CD4-positive, alpha-beta memory T cell (primary cell): ENCODE data around the gene CELSR1. TPM values are rescaled to one million over a fixed set of nuclear protein-coding genes. Genes with fewer than 3 reads are reported as not detected.

Experiments used
- CTCF ChIA-PET: fragments of 350-600 bp; sonication (Branson Sonifier 250); formaldehyde crosslinking; loops from one replicate; lab custom pipeline; 2021; ENCODE audit warnings: inconsistent platforms; ENCODE audit not compliant: partially characterized antibody; lab: Charles Lee
- POLR2A ChIA-PET: fragments of 350-600 bp; sonication (Branson Sonifier 250); formaldehyde crosslinking; loops from one replicate; lab custom pipeline; 2021; ENCODE audit not compliant: partially characterized antibody; lab: Charles Lee
- DNase-seq, 5 donors: peaks; one replicate each; pipeline versions ENCODE4 v3.0.0 to v3.0.0-alpha.2; 2020 to 2022; ENCODE audit warnings: mixed read lengths in 1 of 5
- H3K27ac ChIP-seq: one replicate; pipeline ENCODE4 v1.7.0; 2013; ENCODE audit warnings: low read depth, low read length
- H3K27me3 ChIP-seq: 2 replicates; pipeline ENCODE4 v1.7.0; 2013; ENCODE audit warnings: mild to moderate bottlenecking, low read length, moderate library complexity; ENCODE audit not compliant: insufficient read depth
- H3K36me3 ChIP-seq: 2 replicates; pipeline ENCODE4 v1.7.0; 2013; ENCODE audit warnings: mild to moderate bottlenecking, low read length, moderate library complexity; ENCODE audit not compliant: insufficient read depth
- H3K4me1 ChIP-seq: 2 replicates; pipeline ENCODE4 v1.7.0; 2013; ENCODE audit warnings: mild to moderate bottlenecking, low read length, moderate library complexity; ENCODE audit not compliant: insufficient read depth
- H3K4me3 ChIP-seq, 2 donors: one replicate each; pipeline ENCODE4 v1.7.0; 2013; ENCODE audit warnings: low read length in 2 of 2, mild to moderate bottlenecking in 1 of 2
- H3K9me3 ChIP-seq, 2 donors: one replicate each; pipeline ENCODE4 v1.7.0; 2013; ENCODE audit warnings: low read length in 2 of 2, control low read depth in 1 of 2; ENCODE audit not compliant: control insufficient read depth in 1 of 2
- H3K27ac Mint-ChIP-seq, 7 donors: one replicate each; pipeline ENCODE4 v1.8.0; 2020 to 2021; ENCODE audit warnings: mixed read lengths in 7 of 7, mild to moderate bottlenecking in 6 of 7, inconsistent platforms in 3 of 7, moderate library complexity in 3 of 7
- H3K27me3 Mint-ChIP-seq, 2 donors: one replicate each; pipeline ENCODE4 v1.8.0; 2020 to 2021; ENCODE audit warnings: mixed read lengths in 2 of 2
- H3K36me3 Mint-ChIP-seq, 2 donors: one replicate each; pipeline ENCODE4 v1.8.0; 2020 to 2021; ENCODE audit warnings: mixed read lengths in 2 of 2, inconsistent platforms in 1 of 2, mild to moderate bottlenecking in 1 of 2
- H3K4me1 Mint-ChIP-seq, 4 donors: one replicate each; pipeline ENCODE4 v1.8.0; 2020 to 2021; ENCODE audit warnings: mixed read lengths in 4 of 4, mild to moderate bottlenecking in 1 of 4
- H3K4me3 Mint-ChIP-seq, 8 donors: one replicate each; pipeline ENCODE4 v1.8.0; 2020 to 2021; ENCODE audit warnings: mixed read lengths in 8 of 8, mild to moderate bottlenecking in 7 of 8, moderate library complexity in 6 of 8, inconsistent platforms in 3 of 8
- H3K9me3 Mint-ChIP-seq, 8 donors: one replicate each; pipeline ENCODE4 v1.8.0; 2020 to 2021; ENCODE audit warnings: mixed read lengths in 8 of 8, mild to moderate bottlenecking in 5 of 8, inconsistent platforms in 3 of 8, moderate library complexity in 1 of 8
- intact Hi-C: fragments of 100-400 bp; cut with micrococcal nuclease; formaldehyde crosslinking; loops from one replicate; pipeline ENCODE4 v1.15.1; 2023
- polyA plus RNA-seq, 2 donors: library from polyadenylated mRNA; unstranded; fragments of 300-500 nt; fragmentation: Illumina TruSeq; gene quantifications; one replicate each; pipeline ENCODE4 v1.2.3, GENCODE V29; 2021
- total RNA-seq, 2 experiments: library from RNA; stranded (reverse); gene quantifications; one replicate each; pipeline ENCODE4 v1.2.3, GENCODE V29; 2021

The CELSR1 gene
- total and polyA plus RNA-seq, 4 experiments from 2014 or later = 0.47 to 1.1 (median 0.81) TPM

DNA sequence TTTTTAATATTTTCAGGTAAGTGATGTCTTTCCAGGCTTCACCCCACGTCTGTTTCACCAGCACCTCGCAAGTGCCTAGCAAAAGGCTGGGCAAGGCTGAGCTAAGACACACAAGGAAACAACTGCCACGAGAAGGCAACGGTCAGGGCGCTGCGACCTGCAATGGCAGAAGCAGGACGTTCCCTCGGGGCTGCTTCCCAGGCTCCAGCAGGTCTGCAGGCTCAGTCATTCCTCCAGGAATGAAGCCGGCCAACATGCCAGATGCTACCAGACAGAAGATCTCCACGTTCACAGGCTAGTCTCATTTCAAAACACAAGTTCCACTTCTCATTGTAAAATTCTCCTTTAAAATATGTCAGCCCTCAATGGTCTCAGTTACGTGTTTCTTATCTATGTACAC, 45.5 kb downstream of the CELSR1 start:
- H3K36me3 ChIP-seq = no peaks in the 10 kb centered on the region
- H3K9me3 ChIP-seq = no peaks in the 10 kb centered on the region
- H3K27ac ChIP-seq = no peak overlapping the region
- Mint-ChIP-seq H3K4me3 (no peak overlapping the region), H3K27me3 (peaks cover 2 to 5% of the 10 kb centered on the region in 2 donors), H3K36me3 (no peaks in the 10 kb centered on the region), H3K4me1 (no peaks in the 10 kb centered on the region), H3K9me3 (peaks cover 0 to 2% (median 0%) of the 10 kb centered on the region in 8 donors), H3K27ac (no peak overlapping the region)
- H3K4me1 ChIP-seq = no peaks in the 10 kb centered on the region
- H3K27me3 ChIP-seq = no peaks in the 10 kb centered on the region
- ChIA-PET CTCF (no interaction called here), POLR2A (no interaction called here)
- DNase-seq = no peak
- no peak overlapping the region for H3K4me3 ChIP-seq
- intact Hi-C loops = no loop called here

DNA sequence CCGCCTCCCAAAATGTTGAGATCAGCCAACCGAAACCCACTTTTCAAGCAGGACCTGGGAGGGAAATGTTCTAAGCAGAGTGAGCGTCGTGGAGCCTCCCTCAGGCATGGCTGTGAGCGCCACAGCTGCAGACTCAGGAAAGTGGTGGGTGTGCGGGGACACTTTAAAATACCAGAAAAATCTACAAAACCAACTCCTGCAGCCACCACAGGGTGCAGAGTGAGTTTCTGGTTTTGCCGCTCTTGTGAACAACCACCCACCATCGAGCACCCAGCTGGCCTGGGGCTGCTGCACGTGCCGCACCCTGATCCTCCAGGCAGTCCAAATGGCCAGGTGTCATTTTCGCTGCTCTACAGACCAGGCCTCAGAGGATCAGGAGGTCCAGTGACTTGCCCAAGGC, 46.9 kb downstream of the CELSR1 start:
- intact Hi-C loops = no loop called here
- CTCF ChIA-PET = interaction anchor here (0.7 kb wide), 1 partner anchor 596 kb away, joined by 3 read pairs; no protein-coding TSS in a partner anchor

DNA sequence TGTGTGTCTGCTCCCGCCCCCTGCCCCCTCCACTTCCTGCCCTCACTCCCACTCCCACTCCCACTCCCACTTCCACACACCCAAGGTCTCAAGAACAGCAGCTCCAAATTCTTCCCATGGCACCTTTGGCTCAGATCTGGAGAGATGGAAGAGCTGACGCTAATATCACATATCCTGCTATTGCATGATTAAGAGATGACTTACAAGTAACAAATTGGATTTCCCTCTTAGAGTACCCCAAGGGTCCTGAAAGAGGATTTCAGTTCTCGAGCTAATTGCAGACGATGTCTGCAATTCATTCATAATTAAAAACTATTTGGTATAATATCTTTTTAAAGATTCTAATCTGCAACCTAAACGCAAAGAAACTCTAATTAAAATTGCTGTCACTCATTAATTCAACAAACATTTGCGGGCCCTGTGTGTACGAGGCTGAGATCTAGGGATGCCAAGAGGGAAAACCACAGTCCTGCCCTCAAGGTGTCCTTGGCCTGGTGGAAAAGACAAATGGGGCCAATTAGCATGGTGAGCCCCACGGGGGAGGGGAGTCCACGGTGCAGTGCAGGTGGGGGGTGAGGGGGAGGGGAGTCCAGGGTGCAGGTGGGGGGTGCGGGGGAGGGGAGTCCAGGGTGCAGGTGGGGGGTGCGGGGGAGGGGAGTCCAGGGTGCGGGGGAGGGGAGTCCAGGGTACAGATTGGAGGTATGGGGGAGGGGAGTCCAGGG, 50.3 kb downstream of the CELSR1 start:
- H3K9me3 ChIP-seq = no peaks in the 10 kb centered on the region
- ChIA-PET POLR2A (no interaction called here), CTCF (no interaction called here)
- H3K4me3 Mint-ChIP-seq = no peak overlapping the region
- no peak overlapping the region for H3K27ac Mint-ChIP-seq
- no peaks in the 10 kb centered on the region for H3K36me3 Mint-ChIP-seq
- no peak for DNase-seq
- peaks cover 0 to 5% (median 0%) of the 10 kb centered on the region in 8 donors for H3K9me3 Mint-ChIP-seq
- no peaks in the 10 kb centered on the region for H3K36me3 ChIP-seq
- H3K27me3 Mint-ChIP-seq = peaks cover 3 to 10% of the 10 kb centered on the region in 2 donors
- no peaks in the 10 kb centered on the region for H3K4me1 ChIP-seq
- no peak overlapping the region for H3K27ac ChIP-seq
- no peaks in the 10 kb centered on the region for H3K27me3 ChIP-seq
- intact Hi-C loops = no loop called here
- peaks cover 2 to 6% (median 5%) of the 10 kb centered on the region in 4 donors for H3K4me1 Mint-ChIP-seq
- no peak overlapping the region for H3K4me3 ChIP-seq

More for the DNA sequence above, 46.9 kb downstream of the CELSR1 start:
- H3K4me3 Mint-ChIP-seq = no peak overlapping the region
- no peaks in the 10 kb centered on the region for H3K9me3 ChIP-seq
- POLR2A ChIA-PET = no interaction called here
- no peak overlapping the region for H3K27ac ChIP-seq
- no peak overlapping the region for H3K27ac Mint-ChIP-seq
- no peaks in the 10 kb centered on the region for H3K4me1 Mint-ChIP-seq
- H3K4me3 ChIP-seq = no peak overlapping the region
- no peaks in the 10 kb centered on the region for H3K4me1 ChIP-seq
- H3K36me3 ChIP-seq = no peaks in the 10 kb centered on the region
- H3K27me3 Mint-ChIP-seq = peaks cover 2 to 5% of the 10 kb centered on the region in 2 donors
- H3K27me3 ChIP-seq = no peaks in the 10 kb centered on the region
- no peaks in the 10 kb centered on the region for H3K36me3 Mint-ChIP-seq
- H3K9me3 Mint-ChIP-seq = peaks cover 0 to 2% (median 0%) of the 10 kb centered on the region in 8 donors
- DNase-seq = no peak

DNA sequence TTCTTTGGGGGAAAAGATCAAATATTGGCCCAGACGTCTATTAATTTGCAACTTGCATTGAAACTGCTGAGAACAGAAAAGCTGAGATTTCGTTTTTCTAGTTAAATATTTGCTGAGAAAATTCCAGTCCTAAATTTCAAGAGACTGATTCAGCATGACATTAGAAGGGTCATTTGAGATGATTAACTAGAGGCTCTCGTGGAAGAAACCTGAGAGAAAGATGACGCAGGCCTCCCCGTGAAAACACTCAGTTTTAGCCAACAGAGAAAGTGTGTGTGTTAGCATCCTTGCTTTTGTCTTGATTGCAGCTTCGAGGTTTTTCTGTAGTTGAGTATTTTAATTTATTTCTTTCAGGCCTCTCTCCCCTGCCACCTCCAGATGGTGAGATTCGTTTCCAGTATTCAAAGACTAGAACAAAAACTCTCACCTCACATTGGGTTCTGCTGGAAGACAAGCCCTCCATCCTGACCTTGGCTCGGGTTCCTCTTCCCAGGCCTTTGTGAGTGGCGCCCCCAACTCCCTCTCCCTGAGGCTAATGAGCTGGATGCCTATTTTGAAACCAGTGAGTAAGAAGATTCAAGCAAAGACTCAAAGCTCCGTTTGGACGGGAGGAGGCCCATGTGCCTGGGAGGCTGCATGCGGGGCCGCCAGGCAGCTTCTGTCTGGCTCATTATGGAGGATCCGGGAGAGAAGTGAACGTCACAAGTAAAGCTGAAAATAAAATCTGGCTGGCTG, 52.4 kb downstream of the CELSR1 start:
- Mint-ChIP-seq H3K4me3 (no peak overlapping the region), H3K27me3 (peaks cover 2 to 15% of the 10 kb centered on the region in 2 donors), H3K27ac (no peak overlapping the region), H3K36me3 (no peaks in the 10 kb centered on the region), H3K4me1 (peaks cover 3 to 17% (median 12%) of the 10 kb centered on the region in 4 donors), H3K9me3 (peaks cover 0 to 5% (median 0%) of the 10 kb centered on the region in 8 donors)
- Histone ChIP-seq H3K4me1 (no peaks in the 10 kb centered on the region), H3K27me3 (no peaks in the 10 kb centered on the region), H3K36me3 (no peaks in the 10 kb centered on the region), H3K4me3 (no peak overlapping the region), H3K9me3 (no peaks in the 10 kb centered on the region), H3K27ac (no peak overlapping the region)
- ChIA-PET POLR2A (no interaction called here), CTCF (no interaction called here)
- DNase-seq = no peak
- intact Hi-C loops = no loop called here

DNA sequence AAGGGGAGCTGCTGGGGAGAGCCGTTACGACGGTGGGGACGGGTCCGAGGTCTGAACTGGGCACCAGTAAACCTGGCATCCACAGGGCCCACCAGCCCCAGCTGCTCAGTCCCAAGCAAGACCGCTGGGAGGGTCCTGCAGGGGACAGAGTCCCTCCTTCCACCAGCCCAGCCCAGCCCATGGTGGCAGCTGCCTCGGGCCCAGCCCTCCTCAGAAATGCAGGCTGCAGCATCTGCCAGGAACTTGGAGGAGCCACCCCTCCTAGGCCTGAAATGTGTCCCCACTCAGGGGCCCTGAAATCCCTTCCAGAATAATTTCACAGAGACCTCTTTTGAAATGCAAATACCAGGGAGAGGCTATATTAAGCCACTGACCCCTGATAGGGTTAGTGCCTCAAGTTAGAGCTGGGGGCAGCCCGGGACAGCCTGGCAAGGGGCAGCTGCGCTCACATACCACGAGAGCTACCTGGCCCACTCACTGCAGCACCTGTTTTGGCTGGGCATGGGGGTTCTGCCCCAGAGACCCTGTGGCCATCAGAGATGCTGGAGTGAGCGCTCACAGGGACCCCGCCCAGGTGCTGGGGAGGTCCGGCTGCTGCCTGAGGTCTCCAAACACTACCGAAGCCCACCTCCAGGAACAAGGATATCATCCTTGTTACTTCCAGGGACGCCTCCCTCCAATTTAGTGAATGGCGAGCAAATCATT, 53.1 kb downstream of the CELSR1 start:
- Histone ChIP-seq H3K36me3 (no peaks in the 10 kb centered on the region), H3K27ac (no peak overlapping the region), H3K9me3 (no peaks in the 10 kb centered on the region), H3K4me1 (no peaks in the 10 kb centered on the region), H3K4me3 (no peak overlapping the region), H3K27me3 (no peaks in the 10 kb centered on the region)
- Mint-ChIP-seq H3K27ac (no peak overlapping the region), H3K9me3 (peaks cover 0 to 5% (median 0%) of the 10 kb centered on the region in 8 donors), H3K36me3 (no peaks in the 10 kb centered on the region), H3K4me3 (no peak overlapping the region), H3K27me3 (peaks cover 2 to 18% of the 10 kb centered on the region in 2 donors), H3K4me1 (peaks cover 3 to 18% (median 12%) of the 10 kb centered on the region in 4 donors)
- ChIA-PET CTCF (no interaction called here), POLR2A (no interaction called here)
- intact Hi-C loops = no loop called here
- no peak for DNase-seq

DNA sequence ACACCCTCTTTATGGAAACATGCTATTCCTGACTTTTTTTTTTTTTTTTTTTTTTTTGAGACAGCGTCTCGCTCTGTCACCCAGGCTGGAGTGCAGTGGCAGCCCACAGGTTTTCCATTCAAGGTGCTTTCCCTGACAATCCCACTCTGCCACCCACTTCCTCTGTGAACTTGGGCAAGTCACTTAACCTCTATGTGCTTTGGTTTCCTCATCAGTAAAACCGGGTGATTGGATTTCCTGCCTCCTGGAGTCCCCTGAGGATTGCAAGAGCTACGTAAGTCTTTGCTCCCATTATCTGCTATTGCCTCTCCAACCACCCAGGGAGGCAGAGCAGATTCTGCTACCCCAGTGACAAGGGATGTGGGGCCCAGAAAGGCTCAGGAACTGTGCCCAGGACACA, 54.1 kb downstream of the CELSR1 start:
- Histone ChIP-seq H3K27ac (no peak overlapping the region), H3K4me3 (no peak overlapping the region), H3K36me3 (no peaks in the 10 kb centered on the region), H3K27me3 (no peaks in the 10 kb centered on the region), H3K4me1 (no peaks in the 10 kb centered on the region), H3K9me3 (no peaks in the 10 kb centered on the region)
- Mint-ChIP-seq H3K9me3 (peaks cover 0 to 5% (median 0%) of the 10 kb centered on the region in 8 donors), H3K4me3 (no peak overlapping the region), H3K27me3 (peaks cover 2 to 16% of the 10 kb centered on the region in 2 donors), H3K36me3 (no peaks in the 10 kb centered on the region), H3K4me1 (peaks cover 3 to 18% (median 12%) of the 10 kb centered on the region in 4 donors), H3K27ac (no peak overlapping the region)
- POLR2A ChIA-PET = interaction anchor here (0.6 kb wide), 1 partner anchor 60 kb away, joined by 4 read pairs; no protein-coding TSS in a partner anchor
- intact Hi-C loops = no loop called here
- CTCF ChIA-PET = no interaction called here
- DNase-seq = no peak
